T-helper 22 cell (primary cell): ENCODE measurements around the gene LRRC45.

Experiments
- DNase-seq: peaks from one replicate; pipeline ENCODE4 v3.0.0-alpha.2; 2020; ENCODE audit warnings: low read depth

LRRC45 gene

DNA sequence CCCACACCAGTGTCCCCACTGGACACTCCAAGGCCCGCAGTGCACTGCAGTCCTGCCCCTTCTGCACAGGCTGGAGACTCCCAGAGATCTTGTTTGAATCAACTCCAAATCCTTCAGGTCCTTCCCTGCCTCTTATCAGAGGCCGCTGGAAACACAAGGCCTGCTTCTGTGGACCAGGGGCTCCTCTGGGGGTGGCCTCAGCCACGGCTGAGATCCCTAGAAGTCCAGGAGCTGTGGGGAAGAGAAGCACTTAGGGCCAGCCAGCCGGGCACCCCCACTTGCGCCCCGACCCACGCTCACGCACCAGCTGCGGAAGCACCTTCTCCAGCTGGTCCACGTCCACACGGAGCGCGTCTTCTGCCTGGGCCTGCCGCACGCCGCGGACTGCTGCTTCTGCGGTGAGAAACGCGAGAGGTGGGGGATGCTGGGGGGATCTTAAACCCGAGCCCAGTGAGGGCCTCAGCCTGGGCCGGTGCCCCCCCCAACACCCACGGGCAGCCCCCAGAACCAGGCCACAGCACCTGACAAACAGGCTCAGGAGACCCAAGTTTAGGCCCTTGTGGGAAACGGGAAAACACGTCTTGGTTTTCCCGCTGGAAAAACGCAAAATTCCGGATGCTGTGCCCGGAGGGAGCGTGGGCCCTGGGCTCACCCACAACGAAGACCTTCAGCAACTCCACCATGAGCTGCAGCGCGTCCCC is 4.0 kb upstream of the LRRC45 start:
- DNase-seq, result no peak

DNA sequence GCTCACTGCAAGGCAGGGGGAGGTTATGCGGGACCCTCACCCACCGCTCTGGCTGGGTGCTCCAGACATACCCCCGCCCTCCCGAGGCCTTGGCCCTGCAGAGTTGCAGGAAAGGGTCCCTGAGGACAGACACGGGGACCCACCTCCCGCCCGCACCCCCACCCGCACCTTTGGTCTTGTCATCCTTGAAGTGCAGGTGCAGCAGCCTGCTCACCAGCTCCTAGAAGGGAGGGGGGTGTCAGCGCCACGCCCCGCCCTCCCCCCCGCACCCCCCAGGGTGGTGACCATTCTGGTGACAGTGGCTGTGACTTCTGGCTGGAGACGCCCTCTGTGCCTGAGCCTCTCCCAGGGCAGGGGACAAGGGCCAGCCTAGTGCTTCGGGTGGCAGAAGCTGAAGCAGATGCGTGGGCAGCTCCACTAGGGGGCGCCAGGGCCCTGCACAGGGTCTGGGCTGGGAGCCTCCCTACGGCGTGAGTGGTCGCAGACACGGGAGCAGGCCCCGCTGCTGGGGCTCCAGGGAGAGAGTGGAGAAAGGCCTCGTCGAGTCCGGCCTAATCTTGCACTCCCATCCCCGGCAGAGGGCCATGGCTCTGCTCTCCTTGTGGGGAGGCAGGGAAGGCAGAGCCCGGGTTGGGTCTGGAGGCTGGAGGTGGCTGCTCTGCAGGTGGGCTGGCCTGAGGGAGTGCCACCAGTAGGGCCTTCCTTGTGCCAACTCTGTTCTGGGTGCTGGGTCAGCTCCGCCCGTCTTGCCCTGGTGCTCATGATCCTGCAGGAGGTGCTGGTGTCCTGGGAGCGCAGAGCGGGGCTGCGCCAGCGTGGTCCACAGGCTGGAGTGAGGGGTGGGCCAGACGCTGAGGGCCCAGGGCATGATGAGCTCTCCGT is 3.2 kb upstream of the LRRC45 start:
- peak; percentile 23 for DNase-seq

DNA sequence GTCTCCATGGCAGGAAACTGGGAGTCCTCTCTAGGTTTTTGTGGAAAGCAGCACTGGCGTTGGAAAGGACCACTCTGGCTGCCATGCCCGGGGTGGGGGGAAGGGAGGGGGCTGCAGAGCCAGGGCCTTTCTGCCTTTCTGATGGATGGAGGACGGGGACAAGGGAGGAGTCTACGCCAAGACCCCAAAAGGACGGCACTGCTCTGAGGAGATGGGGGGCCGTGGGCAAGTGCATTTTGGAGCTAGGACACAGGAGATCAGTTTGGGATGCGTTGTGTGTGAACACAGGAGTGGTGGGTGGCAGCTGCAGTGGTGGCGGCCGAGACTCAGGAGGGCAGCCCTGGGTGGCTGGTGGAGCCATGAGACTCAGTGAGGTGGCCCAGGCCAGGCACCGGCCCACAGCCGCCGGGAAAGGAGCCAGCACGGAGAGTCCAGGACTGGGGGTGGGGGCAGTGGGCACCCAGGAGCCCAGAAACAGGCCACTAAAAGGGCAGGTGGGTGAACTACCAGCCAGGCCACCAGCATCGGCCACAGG is 2.5 kb upstream of the LRRC45 start:
- DNase-seq, result no peak

DNA sequence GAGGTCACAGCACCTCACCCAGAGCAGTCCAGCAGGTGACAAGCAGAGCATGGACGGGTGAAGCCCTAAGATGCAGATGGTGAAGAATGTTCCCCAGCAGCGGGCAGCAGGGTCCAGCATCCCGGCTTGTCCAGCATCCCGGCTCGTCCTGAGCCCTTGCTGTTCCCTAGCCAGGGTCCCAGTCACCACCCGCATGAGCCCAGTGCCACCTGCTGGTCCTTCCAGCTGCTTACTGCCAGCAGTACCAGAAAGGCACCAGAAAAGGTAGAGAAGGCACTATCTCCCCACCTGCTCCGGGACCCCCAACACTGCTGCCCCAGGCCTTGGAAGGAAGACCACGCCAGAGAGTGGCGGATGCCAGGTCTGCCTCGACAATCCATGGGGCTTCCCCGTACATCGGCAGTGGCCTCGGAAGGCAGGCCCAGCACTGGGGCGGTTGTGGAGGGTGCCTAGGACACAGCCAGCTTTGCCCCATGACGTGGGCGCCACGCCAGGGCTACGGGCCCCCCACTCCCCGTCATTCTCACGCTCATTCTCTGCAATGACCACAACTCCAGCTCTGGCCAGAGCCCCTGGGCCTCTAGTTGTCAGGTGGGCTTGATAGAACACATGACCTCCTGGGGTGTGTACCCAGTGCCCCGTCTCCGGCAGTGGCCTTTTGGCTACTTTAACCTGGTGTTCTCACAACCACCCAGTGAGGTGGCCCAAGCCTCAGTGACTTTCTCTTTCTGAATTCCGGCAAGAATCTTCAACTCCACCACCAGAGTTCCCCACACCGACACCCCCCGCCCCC is 1.8 kb upstream of the LRRC45 start:
- DNase-seq, result no peak

DNA sequence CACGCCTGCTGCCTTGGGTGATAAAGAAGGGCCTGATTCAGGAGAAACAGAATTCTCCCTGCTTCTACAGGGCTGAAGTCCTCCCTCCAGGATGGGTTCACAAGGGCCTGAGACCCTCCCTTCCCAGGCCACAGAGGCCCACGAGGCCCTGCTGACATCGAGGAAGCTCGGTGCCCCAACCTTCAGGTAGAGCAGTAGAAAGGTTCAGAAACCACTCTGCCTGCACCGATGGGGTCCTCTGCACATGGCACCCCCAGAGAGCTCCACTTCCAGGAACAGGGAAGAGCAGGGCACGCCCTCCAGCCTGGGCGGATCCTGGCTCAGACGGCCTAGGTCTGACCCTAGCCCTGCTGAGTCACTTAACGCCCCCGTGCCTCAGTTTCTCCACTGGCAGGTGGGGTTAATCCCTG is 1.2 kb upstream of the LRRC45 start:
- DNase-seq, result no peak

DNA sequence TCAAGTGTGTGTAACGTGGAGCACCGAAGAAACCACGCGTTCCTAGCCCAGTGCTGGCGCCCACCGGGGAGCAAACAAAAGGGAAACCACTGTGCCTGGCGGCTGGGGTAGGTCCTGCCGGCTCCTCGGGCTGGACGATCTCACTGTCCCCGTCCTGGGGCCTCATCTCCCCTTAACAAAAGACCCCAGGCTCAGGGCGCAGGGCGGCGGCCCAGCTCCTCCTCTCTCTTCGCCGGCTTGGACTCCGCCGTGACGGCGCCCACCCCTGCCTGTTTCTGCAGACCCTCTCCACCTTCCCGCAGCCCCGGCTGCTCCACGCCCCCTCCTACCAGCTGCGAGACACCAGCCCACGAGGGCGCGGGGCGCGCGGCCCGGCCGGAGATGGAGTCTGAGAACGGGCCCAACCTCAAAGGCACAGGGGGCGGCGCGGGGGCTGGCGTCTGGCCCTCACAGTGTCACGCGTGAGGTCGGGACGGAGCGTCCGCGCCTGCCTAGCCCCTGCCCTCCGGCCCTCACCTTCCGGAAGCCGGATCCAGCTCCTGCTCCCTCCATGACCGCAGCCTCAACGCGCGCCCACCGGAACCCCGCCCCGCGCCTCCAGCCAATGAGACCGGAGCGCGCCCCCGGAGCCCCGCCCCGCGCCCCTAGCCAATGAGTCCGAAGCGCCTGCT is 660 bp upstream of the LRRC45 start, which contains the start of gene CENPX:
Gene CENPX (minus strand): TSS at position 569 of the 671 bp plus-strand sequence. CDS start 17 bp downstream, at position 552.
- DNase-seq, result no peak

DNA sequence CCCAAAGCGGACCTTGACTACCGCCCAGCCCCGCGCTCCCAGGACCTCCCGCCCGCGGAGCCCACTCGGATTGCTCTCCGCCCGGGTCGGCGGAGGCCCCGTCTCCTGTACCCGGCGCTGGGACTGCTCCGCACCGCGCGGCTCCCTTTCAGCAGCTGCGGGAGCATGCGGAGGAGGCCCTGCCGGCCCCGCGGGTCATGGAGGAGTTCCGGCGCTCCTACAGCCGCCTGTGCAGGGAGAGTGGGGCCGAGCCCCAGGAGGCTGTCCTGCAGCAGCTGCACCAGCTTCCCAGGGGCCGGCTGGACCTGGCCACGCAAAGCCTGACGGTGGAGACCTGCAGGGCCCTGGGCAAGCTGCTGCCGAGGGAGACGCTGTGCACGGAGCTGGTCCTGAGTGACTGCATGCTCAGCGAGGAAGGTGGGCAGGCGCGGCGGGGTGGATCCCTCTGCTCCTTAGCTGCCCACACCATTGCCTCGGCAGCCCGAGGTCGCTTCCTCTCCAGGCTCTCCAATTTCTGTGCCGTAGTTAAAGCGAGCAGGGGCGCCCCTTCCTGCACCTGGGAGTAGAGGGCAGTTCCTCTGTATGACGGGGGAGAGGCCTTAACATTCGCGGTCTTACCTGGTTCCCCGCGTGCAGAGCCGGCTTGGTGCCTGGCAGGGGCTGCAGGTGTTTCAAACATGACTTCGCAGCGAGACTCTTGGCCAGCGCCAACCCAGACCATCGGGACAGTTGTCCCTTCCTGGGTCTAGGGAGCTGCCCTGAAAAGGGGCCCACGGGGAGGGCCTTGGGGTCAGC is 539 bp downstream of the LRRC45 start:
- DNase-seq, result no peak

DNA sequence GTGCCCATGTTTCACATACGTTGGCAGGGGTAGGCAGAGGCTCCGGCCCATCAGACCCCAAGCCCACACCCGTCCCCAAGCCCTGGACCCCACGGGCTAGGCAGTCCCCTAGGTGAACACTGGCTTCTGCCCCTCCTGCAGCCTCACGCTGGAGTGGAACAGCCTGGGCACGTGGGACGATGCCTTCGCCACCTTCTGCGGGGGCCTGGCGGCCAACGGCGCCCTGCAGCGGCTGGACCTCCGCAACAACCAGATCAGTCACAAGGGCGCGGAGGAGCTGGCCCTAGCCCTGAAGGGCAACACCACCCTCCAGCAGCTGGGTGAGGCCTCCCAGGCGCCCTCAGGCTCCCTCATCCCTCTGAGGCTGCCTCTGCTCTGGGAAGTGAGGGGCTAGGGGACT is 1.8 kb downstream of the LRRC45 start:
- no peak for DNase-seq

DNA sequence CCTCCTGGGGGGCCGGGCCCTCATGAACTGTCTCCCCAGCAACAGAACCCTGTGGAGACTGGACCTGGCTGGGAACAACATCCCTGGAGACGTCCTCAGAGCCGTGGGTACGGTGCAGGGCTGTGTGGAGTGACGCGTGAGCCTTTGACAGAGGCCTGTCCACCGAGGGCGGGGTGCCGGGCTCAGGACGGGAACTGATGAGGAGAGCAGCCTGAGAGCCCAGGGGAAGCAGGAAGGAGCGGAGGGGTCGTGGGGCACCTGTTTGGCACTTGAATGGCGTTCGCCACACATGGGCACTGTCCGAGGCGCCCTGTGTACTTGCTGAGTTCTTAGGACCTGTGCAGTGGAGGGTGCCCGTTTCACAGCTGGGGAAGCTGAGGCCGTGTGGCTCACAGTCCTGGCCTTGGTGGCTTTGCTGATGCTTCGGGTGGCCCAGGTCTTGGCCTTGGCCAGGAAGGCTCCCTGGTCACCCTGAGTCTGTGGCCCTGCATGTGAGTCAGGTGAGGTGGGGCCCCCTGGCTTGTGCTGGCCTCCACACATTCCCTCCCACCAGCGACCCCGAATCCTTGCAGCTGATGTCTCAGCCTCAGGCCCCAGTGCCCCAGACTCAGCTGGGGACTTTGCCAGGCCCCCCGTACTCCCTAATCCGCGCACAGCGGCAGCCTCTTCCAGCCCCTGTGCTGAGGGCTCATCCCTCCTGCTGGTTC is 2.4 kb downstream of the LRRC45 start:
- DNase-seq, result no peak

DNA sequence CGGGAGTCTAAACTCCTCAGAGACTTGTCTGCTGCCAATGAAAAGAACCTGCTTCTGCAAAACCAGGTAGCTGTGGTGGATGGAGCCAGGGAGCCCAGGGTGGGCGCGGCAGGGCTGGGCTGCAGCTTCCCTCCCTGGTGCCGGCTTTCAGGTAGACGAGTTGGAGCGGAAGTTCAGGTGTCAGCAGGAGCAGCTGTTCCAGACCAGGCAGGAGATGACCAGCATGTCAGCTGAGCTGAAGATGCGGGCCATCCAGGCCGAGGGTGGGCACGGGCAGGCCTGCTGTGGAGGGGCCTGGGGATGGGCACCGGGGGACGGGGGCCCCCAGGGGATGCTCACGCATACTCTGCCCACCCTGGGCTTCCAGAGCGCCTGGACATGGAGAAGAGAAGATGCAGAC is 5.1 kb downstream of the LRRC45 start:
- DNase-seq, result no peak

DNA sequence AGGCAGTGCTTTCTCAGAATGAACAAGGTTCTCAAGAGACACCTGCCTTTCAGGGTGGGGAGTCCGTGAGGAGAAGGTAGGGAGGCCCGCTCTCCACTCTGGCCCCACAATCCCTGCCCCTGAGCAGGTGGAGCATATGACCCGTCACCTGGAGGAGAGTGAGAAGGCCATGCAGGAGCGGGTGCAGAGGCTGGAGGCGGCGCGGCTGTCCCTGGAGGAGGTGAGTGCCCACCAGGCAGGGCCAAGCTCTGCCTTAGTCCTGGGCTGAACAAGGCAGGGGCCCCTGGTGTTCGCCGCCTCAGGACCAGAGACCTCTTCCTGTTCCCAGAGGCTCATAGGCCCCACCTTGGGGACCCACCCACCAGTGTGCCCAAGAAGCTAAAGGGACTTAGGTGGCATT is 5.9 kb downstream of the LRRC45 start:
- no peak for DNase-seq

DNA sequence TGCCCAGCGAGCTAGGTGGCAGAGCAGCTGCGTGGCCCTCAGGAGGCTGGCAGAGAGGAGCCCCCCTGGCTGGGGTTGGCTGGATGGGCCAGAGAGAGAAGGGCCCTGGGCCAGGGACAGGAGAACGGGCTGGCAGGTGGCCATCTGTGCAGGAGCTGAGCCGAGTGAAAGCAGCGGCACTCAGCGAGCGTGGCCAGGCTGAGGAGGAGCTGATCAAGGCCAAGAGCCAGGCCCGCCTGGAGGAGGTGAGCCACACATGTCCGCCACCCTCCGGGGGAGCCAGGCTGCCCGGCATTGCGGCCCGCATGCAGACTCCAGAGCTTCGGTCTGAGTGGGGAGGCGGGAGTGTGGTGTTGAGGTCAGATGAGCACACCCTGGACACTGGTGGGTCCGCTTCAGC is 6.3 kb downstream of the LRRC45 start:
- DNase-seq, result no peak

DNA sequence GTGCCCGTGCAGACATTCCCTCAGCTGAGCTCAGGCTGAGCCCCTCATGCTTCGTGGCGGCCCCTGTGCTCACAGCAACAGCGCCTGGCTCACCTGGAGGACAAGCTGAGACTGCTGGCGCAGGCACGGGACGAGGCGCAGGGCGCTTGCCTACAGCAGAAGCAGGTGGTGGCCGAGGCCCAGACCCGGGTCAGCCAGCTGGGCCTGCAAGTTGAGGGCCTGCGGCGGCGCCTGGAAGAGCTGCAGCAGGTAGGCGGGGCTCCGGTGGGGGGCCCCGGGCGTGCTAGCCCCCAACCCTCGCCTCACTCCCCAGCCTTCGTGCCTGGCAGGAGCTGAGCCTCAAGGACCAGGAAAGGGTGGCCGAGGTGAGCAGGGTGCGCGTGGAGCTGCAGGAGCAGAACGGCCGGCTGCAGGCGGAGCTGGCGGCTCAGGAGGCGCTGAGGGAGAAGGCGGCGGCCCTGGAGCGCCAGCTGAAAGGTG is 6.9 kb downstream of the LRRC45 start:
- DNase-seq, result no peak

DNA sequence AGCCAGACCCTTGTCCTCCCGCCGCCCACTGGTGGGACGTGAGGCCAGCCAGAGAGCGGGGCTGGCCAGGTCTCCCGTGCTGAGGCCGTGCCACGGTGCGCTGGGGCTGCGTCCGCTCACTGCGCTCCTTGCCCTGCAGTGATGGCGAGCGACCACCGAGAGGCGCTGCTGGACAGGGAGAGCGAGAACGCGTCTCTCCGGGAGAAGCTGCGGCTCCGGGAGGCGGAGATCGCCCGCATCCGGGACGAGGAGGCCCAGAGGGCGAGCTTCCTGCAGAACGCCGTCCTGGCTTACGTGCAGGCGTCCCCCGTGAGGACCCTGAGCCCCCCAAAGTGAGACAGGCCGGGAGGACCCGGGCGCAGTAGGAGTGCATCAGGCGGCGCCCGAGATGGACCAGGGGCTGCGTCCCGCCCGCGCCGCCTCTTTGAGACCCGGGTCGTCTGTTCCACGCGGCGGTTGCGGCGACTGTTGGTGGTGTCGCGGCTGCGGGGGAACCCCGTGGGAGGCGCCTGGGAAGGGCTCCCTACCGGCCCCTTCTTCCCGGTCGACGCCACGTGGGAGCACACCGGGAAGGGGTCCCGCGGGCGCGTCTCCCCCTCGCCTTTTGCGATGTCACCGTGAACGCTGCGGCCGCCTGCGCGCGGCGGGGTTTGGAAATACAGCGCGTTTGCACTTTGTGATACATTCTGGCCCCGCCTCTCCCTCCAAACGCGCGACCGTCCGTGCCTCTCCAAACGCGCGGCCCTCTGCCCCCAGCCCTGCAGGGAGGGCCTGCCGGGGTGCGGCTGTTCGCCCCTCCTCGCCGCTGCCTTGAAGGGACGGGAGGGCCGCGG is 7.6 kb downstream of the LRRC45 start:
- DNase-seq, result peak; percentile 64

DNA sequence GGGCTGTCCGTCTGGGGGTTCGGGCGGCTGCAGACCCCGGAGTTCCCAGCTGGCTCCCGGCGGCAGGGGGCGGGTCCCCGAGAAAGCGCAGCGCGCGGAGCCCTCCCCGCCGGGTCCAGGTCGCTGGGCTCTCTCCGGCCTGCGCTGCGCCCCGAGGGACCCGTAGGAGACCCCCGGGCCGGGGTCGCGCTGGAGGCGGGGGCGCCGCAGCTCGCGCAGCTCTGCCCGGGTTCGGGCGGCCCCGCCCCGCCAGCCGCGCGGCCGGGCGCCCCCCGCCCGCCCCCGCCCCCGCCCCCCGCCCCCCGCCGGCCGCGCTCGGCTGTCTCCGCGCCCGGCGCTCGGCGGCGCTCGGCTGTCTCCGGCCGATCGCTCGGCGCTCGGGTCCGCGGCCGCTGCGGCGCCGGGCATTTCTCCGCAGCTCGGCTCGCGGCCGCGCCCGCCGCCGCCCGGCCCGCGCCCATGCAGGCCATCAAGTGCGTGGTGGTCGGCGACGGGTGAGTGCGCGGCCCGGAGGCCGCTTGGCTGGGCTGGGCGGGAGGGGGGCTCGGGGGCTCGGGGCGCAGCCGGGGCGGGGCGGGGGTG is 8.3 kb downstream of the LRRC45 start, which contains the start of gene RAC3:
Gene RAC3 (plus strand): TSS at position 376 of the 582 bp plus-strand sequence. CDS start 84 bp downstream, at position 460.
- DNase-seq, result no peak

DNA sequence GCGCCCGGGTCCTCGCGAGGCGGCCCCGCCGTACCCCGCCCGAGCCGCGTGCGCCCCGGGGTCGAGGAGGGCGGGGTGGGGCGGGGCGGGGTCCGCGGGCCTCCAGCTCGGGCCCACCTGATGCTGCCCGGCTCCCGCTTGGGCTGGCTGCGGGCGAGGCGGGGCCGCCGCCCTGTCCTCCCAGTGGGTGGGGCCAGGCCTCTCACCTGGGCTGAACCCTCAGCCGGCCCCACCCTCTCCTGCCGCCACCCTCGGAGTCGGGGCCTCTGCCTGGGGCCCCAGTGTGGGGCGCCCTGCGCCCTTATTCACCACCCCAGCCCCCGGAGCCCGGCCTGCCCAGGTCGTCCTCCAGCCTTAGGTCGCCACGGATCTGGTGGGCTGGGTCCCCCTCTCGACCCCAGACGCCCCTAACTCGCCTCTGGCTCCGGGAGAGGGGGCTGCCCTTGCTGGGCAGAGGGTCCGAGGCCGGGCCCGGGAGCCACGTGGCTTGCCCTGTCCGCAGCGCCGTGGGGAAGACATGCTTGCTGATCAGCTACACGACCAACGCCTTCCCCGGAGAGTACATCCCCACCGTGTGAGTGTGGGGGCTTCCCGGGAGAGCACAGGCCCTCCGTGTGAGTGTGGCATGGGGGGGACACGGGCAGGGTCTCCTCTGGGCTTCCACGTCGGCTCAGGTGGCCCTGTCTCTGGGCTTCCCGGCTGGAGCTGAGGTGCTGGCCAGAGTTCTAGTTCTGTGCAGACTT is 9.0 kb downstream of the LRRC45 start:
- peak; percentile 37 for DNase-seq

DNA sequence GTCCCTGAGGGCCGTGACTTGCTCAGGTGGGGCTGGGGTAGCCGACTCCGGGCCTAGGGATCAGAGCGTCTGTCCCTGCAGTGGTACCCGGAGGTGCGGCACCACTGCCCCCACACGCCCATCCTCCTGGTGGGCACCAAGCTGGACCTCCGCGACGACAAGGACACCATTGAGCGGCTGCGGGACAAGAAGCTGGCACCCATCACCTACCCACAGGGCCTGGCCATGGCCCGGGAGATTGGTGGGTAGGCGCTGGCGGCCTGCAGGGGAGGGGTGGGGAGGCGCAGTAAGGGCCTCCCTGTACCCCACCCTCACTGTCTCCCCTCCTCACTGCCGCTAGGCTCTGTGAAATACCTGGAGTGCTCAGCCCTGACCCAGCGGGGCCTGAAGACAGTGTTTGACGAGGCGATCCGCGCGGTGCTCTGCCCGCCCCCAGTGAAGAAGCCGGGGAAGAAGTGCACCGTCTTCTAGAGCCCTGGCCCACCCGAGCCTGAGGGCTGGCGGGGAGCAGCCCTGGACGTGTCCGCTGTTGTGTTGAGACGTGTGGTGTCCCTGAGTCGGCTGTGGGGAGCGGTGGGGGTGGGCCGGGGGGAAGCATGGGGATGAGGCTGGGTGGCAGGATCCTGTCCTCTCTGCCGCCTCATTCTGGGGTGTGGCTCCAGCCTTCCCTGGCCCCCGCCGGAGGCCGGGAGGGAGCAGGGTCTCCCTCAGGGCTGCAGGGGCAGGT is 10.4 kb downstream of the LRRC45 start:
- DNase-seq, result no peak
